Head of caudate nucleus (tissue), 42 donors: ENCODE results near the gene ACOX2.
A peak's percentile ranks its signal among the peaks of the same experiment; 100 is the strongest.

Source experiments
- DNase-seq, 42 donors: peaks; one replicate each; pipeline versions ENCODE4 v3.0.0 to v3.0.0-alpha.2; 2020 to 2021; ENCODE audit warnings: mixed read lengths in 7 of 42
- intact Hi-C: fragments of 100-400 bp; cut with DNase I; formaldehyde crosslinking; loops from one replicate; pipeline ENCODE4 v1.15.0; 2022

Gene ACOX2

DNA sequence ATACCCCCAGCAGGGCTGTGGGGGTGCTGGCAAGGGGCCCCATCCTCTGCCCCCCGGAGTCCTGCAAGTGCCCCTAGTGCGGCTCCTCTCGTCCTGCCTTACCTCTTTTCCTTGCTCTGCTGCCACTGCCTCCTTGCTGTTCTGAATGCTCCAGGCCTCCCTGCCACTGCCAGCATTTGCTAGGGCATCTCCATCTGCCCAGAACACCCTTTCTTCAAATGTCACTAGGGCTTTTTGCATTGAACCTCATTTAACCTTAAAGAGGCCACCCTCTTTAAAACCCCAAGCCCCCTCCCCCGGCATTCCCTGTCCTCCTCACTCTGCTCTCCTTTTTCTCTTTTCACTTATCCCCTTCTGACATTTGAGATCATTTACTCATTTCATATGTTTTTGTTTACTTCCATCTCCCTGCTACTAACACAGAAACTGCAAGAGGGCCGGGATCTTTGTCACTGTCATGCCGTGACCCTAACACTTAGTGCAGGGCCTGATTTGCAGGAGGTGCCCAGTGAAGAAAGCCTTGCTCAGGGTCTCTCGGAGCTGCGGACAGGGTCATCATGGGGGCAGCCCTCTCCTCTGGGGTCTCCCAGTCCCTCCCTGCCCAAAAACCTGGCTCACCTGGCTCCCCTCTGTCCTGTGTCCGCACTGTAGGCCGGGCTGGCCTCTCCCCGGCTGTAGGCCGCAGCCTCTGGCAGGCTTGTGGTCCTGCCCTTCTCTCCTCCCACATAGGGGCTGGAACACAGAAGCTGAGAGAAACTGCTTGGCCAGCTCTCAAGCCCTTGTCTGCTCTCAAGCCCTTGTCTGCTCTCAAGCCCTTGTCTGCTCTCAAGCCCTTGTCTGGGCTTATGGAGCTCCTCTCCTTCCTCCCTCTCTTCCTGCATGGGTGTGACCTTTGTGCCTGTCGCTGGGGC lies at the start of gene ACOX2:
Gene ACOX2, minus strand, starts transcription at position 690 of the 911 bp plus-strand sequence. CDS start 2,084 bp downstream, outside the sequence.
- peak in 10 of 42 donors; percentile 15 to 56 (median 30) for DNase-seq
- intact Hi-C loops = loop anchor here (5.0 to 10.0 kb wide), 2 partner anchors 214 to 352 kb away; no protein-coding TSS in a partner anchor

- intact Hi-C loops = no loop called here
- DNase-seq = peak in 6 of 42 donors; percentile 18 to 53 (median 34)
Observed at GRCh38 chr3:58585994-58586393, 49.0 kb upstream of the ACOX2 start.

- intact Hi-C loops = no loop called here
Observed at GRCh38 chr3:58585005-58585786, 48.2 kb upstream of the ACOX2 start.

GRCh38 chr3:58584690-58585004 lies 47.7 kb upstream of the ACOX2 start:
- intact Hi-C loops = no loop called here
- DNase-seq = no peak

More at GRCh38 chr3:58585005-58585786, 48.2 kb upstream of the ACOX2 start:
- DNase-seq = peak; percentile 60 to 93 (median 86)

DNA sequence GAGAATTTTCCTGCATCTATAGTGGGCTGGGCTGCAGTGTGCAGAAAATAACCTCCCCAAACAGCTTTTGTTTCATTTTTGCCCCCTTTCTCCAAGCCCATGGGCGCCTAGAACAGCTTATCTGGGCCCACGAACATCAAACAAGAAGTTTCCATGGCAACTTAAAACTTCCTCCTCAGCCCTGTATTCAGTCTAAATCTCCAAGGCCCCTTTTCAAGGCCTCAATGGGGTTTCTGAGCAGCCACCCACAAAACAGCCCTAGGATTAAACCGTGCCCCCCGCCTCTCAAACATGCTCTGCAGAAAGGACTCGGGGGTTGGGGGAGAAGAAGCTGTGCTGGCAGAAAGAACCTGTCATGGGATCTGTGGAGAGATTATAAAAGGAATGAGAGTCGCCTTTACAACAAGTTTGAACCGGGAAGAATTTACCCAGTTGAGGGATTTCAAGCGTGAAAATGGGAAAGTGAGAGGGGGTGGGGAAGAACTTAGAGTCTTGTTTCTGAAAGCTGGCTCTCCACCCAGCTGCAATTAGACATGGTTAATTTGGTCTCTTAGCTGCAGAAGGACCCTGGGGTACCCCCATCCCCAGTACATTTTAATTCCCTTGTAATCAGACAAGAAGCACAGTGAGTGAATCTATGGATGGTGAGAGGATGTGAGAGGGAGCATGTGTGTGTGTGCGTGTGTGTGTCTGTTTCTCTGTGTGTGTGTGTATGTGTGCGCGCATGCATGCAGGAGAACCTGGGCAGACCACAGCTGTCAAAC lies 44.5 kb upstream of the ACOX2 start:
- DNase-seq = peak in 12 of 42 donors; percentile 33 to 67 (median 49)
- intact Hi-C loops = no loop called here

- intact Hi-C loops = no loop called here
- DNase-seq = no peak
Observed at GRCh38 chr3:58580826-58581327, 43.9 kb upstream of the ACOX2 start.

GRCh38 chr3:58578873-58579272 lies 41.9 kb upstream of the ACOX2 start:
- no peak for DNase-seq
- intact Hi-C loops = no loop called here

- intact Hi-C loops = no loop called here
Observed at GRCh38 chr3:58577269-58577821, 40.4 kb upstream of the ACOX2 start, which contains the start of gene FAM107A. TSS of gene FAM107A (minus strand) at chr3:58577391. CDS start at chr3:58569860, 7,531 bp downstream.

GRCh38 chr3:58576716-58577115 lies 39.7 kb upstream of the ACOX2 start:
- no peak for DNase-seq
- intact Hi-C loops = no loop called here

More at GRCh38 chr3:58577269-58577821, 40.4 kb upstream of the ACOX2 start, which contains the start of gene FAM107A:
- peak; percentile 34 to 89 (median 68) for DNase-seq

DNA sequence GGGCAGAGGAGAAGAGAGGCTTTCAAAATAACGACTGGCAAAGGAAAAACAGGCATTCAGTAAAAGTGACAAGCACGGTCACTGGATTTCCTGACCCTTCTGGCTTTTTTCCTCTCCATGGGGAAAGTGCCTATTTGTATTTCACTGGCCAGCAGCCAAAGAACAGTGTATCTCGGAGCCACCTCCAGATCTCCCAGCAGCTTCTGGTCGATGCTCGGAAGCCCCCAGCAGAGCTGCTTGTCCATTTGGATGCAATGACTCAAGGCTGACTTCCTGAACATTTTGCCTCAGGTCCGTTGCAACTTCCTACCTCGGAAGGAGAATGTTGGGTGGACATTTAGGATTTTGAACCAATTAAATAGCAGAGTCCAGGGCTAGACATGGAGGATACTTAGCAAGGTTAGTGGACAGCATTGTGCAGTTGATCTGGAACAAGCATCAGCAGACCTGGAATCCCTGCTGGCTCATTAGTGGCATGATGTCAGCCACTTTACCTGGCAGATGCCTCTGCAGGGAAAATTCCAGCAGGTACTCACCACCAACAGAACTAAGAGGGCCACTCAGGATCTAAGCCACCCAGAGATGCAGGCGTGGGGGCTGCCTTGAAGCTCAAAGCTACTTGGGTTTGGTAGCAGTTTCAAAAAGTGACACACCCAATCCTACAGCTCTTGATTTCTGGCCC lies 39.1 kb upstream of the ACOX2 start:
- intact Hi-C loops = no loop called here
- DNase-seq = peak in 4 of 42 donors; percentile 23 to 73 (median 48)

- intact Hi-C loops = no loop called here
- no peak for DNase-seq
Observed at GRCh38 chr3:58574682-58575081, 37.7 kb upstream of the ACOX2 start.

DNA sequence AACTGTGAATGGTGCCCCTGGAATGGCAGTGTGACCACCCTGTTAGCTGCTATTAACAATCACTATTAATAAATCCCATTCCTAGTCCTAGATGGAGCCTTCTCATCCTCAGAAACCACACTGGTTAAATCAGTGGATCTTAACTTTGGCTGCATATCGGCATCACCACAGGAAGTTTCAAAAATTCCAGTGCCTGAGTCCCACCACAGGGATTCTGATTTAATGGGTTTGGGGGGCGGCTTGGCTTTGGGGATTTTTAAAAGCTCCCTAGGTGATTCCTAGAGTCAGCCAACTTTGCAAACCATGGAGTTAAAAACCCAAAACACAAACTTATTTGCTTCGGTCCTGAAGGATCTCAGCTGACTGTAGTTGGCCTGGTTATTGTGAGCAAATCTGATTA lies 37.1 kb upstream of the ACOX2 start:
- no peak for DNase-seq
- intact Hi-C loops = no loop called here

DNA sequence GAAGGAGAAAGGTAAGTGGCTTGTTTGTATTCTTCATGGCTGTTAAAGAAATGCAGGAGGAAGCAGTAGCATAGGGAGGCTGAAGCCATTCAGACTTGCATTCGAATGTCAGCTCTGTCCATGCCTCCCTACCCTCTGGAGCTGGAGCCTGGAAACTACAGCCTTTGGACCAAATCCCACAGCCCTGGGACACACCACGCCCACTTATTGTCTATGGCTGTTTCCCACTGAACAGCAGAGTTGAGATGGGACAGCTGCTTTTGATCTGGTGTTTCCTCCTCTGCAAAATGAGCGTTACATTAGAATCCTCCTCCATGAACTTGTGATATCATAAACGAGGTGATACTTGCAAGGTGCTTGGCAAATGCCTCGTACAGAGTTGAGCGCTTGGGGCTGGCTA lies 36.6 kb upstream of the ACOX2 start:
- DNase-seq = peak in 1 of 42 donors; percentile 35
- intact Hi-C loops = no loop called here

DNA sequence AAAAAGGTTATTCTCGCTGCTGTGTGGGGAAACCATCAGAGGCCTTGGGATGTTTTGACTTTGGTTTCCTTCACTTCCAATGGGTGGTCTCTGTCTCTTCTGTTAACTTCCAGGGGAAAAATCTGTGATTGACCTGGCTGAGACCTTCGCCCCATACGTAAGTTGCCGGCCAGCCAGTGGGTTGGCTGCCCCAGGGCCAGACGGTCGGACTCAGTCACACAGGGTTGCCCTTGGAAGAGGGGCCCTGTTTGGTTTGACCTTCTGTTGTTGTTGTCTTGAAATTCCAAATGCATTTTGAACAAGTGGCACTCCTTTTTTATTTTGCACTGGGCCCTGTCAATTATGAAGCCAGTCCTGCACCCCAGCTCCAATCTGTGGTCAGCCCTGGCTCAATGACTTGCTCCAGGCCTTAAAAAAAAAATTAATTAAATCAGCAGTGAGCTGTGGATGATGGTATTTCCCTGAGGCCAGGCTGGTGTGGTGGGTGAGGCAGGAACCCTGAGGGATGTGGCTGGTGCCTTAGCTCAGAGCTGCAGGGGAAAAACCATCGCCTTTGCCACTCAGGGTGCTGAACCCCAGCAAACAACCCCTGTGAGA lies 35.7 kb upstream of the ACOX2 start:
- peak in 1 of 42 donors; percentile 4 for DNase-seq
- intact Hi-C loops = no loop called here

GRCh38 chr3:58572013-58572633 lies 35.1 kb upstream of the ACOX2 start:
- intact Hi-C loops = no loop called here
- peak in 1 of 42 donors; percentile 2 for DNase-seq

DNA sequence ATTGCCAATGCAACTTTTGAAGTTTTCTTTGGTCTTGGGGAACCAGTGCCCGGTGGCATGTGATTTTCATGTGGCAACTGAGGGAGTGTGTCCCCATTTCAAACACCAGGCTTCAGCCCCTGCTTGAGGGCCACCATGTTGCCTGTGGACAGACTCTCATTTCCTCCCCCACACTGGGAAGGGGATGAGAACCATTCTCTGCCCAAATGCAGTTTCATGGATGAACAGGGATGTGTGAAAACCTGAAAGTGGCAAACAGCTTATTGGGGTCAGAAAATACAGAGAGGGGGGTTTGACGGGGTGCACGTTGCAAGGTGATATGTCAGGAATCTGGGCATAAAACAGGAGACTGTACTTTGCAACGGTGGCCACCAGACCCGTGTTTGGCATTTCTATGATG lies 33.9 kb upstream of the ACOX2 start:
- intact Hi-C loops = no loop called here

More for the DNA sequence above, 33.9 kb upstream of the ACOX2 start:
- peak in 3 of 42 donors; percentile 2 to 27 (median 23) for DNase-seq
